Liver (tissue), 9 donors: Measurements from ENCODE around the gene PLEKHH2. TPM values are rescaled to one million over a fixed set of nuclear protein-coding genes. Genes with fewer than 3 reads are reported as not detected.

Experiments
- DNase-seq: peaks from one replicate; pipeline ENCODE4 v3.0.0-alpha.2; 2017; ENCODE audit warnings: low spot score
- H3K27ac ChIP-seq, 2 donors: one replicate each; pipeline ENCODE4 v1.7.0; 2013; ENCODE audit warnings: inconsistent platforms in 2 of 2, low read length in 2 of 2, control low read depth in 1 of 2, low read depth in 1 of 2, mild to moderate bottlenecking in 1 of 2
- H3K27me3 ChIP-seq, 4 donors: one replicate each; pipeline versions ENCODE4 v1.6.1 to v1.7.0; 2013; ENCODE audit warnings: low read length in 3 of 4, inconsistent platforms in 1 of 4, mild to moderate bottlenecking in 1 of 4, moderate library complexity in 1 of 4; ENCODE audit not compliant: control insufficient read depth in 4 of 4, insufficient read depth in 4 of 4
- H3K36me3 ChIP-seq, 4 donors: one replicate each; pipeline versions ENCODE4 v1.6.1 to v1.7.0; 2013; ENCODE audit warnings: low read length in 3 of 4, mild to moderate bottlenecking in 3 of 4, low read depth in 1 of 4, moderate library complexity in 1 of 4; ENCODE audit not compliant: control insufficient read depth in 4 of 4, insufficient read depth in 3 of 4
- H3K4me1 ChIP-seq, 4 donors: one replicate each; pipeline versions ENCODE4 v1.6.1 to v1.7.0; 2013; ENCODE audit warnings: low read length in 3 of 4, mild to moderate bottlenecking in 3 of 4, moderate library complexity in 1 of 4; ENCODE audit not compliant: control insufficient read depth in 4 of 4, insufficient read depth in 4 of 4
- H3K4me3 ChIP-seq, 3 donors: one replicate each; pipeline versions ENCODE4 v1.6.1 to v1.7.0; 2013; ENCODE audit warnings: low read length in 3 of 3, control low read depth in 1 of 3, low read depth in 1 of 3, mild to moderate bottlenecking in 1 of 3
- H3K9ac ChIP-seq, 2 donors: one replicate each; pipeline ENCODE4 v1.7.0; 2013; ENCODE audit warnings: low read length in 2 of 2, mild to moderate bottlenecking in 2 of 2, moderate library complexity in 2 of 2, control low read depth in 1 of 2, low read depth in 1 of 2
- H3K9me3 ChIP-seq, 4 donors: one replicate each; pipeline versions ENCODE4 v1.6.1 to v1.7.0; 2013; ENCODE audit warnings: low read length in 3 of 4; ENCODE audit not compliant: control insufficient read depth in 4 of 4
- EGR1 ChIP-seq, 2 donors: IDR thresholded peaks; 2 replicates each; pipeline ENCODE4 v1.6.1; 2016 to 2018; ENCODE audit warnings: antibody characterized with exemption in 2 of 2, low read depth in 2 of 2
- FOXA2 ChIP-seq: IDR thresholded peaks from 2 replicates; pipeline ENCODE4 v1.6.1; 2016; ENCODE audit warnings: antibody characterized with exemption
- GABPA ChIP-seq, 2 donors: IDR thresholded peaks in 1 of 2; conservative IDR thresholded peaks in 1 of 2; 2 replicates each; pipeline ENCODE4 v1.6.1; 2016; ENCODE audit warnings: antibody characterized with exemption in 2 of 2, mild to moderate bottlenecking in 1 of 2, moderate library complexity in 1 of 2
- HNF4A ChIP-seq, 2 donors: conservative IDR thresholded peaks; 2 replicates each; pipeline ENCODE4 v1.6.1; 2016; ENCODE audit warnings: antibody characterized with exemption in 2 of 2, mild to moderate bottlenecking in 2 of 2
- HNF4G ChIP-seq: IDR thresholded peaks from 2 replicates; pipeline ENCODE4 v1.6.1; 2016; ENCODE audit warnings: antibody characterized with exemption
- NR2F2 ChIP-seq: IDR thresholded peaks from 2 replicates; pipeline ENCODE4 v1.6.1; 2016; ENCODE audit warnings: antibody characterized with exemption
- RAD21 ChIP-seq, 2 donors: IDR thresholded peaks; 2 replicates each; pipeline ENCODE4 v1.6.1; 2016; ENCODE audit warnings: antibody characterized with exemption in 2 of 2, mild to moderate bottlenecking in 2 of 2
- RXRA ChIP-seq, 2 donors: IDR thresholded peaks; 2 replicates each; pipeline ENCODE4 v1.6.1; 2017 to 2018; ENCODE audit warnings: antibody characterized with exemption in 2 of 2, mild to moderate bottlenecking in 1 of 2
- SP1 ChIP-seq: IDR thresholded peaks from 2 replicates; pipeline ENCODE4 v1.6.1; 2018; ENCODE audit warnings: antibody characterized with exemption, mild to moderate bottlenecking
- TAF1 ChIP-seq: conservative IDR thresholded peaks from 2 replicates; pipeline ENCODE4 v1.6.1; 2016; ENCODE audit warnings: antibody characterized with exemption, mild to moderate bottlenecking
- YY1 ChIP-seq: IDR thresholded peaks from 2 replicates; pipeline ENCODE4 v1.6.1; 2016; ENCODE audit warnings: antibody characterized with exemption, mild to moderate bottlenecking
- WGBS: extraction: QIAGEN DNeasy Blood & Tissue Kit; methylation state at CpG from one replicate; pipeline ENCODE4 v1.1.7; 2013; 5-methylcytosine and 5-hydroxymethylcytosine counted together
- polyA plus RNA-seq, 2 donors: library from polyadenylated mRNA; stranded (reverse) in 1 of 2; unstranded in 1 of 2; fragments of 200-250 nt in 1 of 2; fragments of >200 nt in 1 of 2; fragmentation: Nextera tagmentation in 1 of 2; extraction: Ambion mirVana in 1 of 2; gene quantifications; one replicate each; pipeline versions ENCODE4 v1.2.1 to v1.2.3, GENCODE V29; 2013 to 2015
- total RNA-seq, 2 donors: library from RNA; depleted of rRNA; stranded (reverse); fragments of >200 nt; gene quantifications; one replicate each; pipeline ENCODE4 v1.2.3, GENCODE V29; 2014
- TF ChIP-seq, protein P1 (sequence below): fragments of 150-350 bp; IDR thresholded peaks from 2 replicates; pipeline ENCODE4 v1.5.1; 2017; ENCODE audit warnings: improper control_type of control experiment, low read depth, low read length; ENCODE audit not compliant: missing input control
- TF ChIP-seq, protein P2 (sequence below): IDR thresholded peaks from 2 replicates; pipeline ENCODE4 v1.6.1; 2016; ENCODE audit warnings: antibody characterized with exemption
- TF ChIP-seq, protein P3 (sequence below): IDR thresholded peaks from 2 replicates; pipeline ENCODE4 v1.6.1; 2016; ENCODE audit warnings: antibody characterized with exemption
- TF ChIP-seq, protein P4 (sequence below): IDR thresholded peaks from 2 replicates; pipeline ENCODE4 v1.6.1; 2016; ENCODE audit warnings: antibody characterized with exemption
- donor health status: healthy.
- donor health status: healthy.
- donor health status: healthy.
- donor health status: healthy.
- donor health status: healthy.

The PLEKHH2 gene
- total and polyA plus RNA-seq, 4 donors: 0.51 to 3.8 (median 1.0) TPM

DNA sequence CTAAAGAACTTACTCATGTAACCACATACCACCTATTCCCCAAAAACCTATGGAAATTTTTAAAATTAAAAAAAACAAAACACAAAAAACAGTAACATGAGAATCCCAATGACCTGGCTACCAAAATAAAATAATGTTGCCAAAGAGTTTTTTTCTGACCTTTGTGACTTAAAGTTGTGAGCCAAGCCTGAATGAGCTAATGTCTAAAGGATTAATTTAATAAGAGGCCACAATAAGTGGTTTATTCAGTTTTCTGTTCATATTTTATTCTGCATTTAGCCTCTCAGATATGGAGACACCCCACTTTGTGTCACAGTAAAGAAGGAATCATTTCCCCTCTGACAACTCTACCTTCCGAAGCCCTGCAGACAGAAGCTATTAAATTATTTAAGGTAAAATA is 94.2 kb downstream of the PLEKHH2 start:
- WGBS: 98% methylated on average over 1 of the region's 1 CpG
- DNase-seq: no peak
- H3K36me3 ChIP-seq: no peaks in the 10 kb centered on the region
- no peak overlapping the region for H3K9ac ChIP-seq
- peaks cover 0 to 4% (median 3%) of the 10 kb centered on the region in 4 donors for H3K4me1 ChIP-seq
- no peak overlapping the region for H3K27ac ChIP-seq
- H3K4me3 ChIP-seq: no peak overlapping the region
- H3K9me3 ChIP-seq: no peaks in the 10 kb centered on the region
- H3K27me3 ChIP-seq: no peaks in the 10 kb centered on the region
- TF ChIP-seq HNF4A (conservative IDR thresholded peaks at IDR 0.05) (peak in 1 of 2 donors; percentile 17), NR2F2 (no peak)

DNA sequence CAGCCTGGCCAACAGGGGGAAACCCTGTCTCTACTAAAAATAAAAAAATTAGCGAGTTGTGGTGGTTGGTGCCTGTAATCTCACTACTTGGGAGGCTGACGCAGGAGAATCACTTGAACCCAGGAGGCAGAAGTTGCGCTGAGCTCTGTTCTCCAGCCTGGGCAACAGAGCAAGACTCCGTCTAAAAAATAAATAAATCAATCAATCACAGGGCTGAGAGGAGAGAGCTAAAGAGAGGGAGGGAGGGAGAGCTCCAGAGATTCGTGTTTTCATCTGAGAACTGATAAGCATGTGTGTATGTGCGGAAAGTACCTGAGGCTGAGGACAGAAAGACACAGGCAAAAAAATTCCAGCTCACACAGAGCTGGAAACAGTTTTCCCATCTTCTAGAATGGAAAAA is 99.6 kb downstream of the PLEKHH2 start:
- Histone ChIP-seq H3K4me1 (no peaks in the 10 kb centered on the region), H3K27me3 (no peaks in the 10 kb centered on the region), H3K4me3 (no peak overlapping the region), H3K27ac (no peak overlapping the region), H3K36me3 (no peaks in the 10 kb centered on the region), H3K9me3 (no peaks in the 10 kb centered on the region), H3K9ac (no peak overlapping the region)
- DNase-seq: no peak
- 85% methylated on average over 6 of the region's 6 CpGs for WGBS
- TF ChIP-seq EGR1 (IDR thresholded peaks at IDR 0.05; ENCODE audit: low read depth in 2 of 2) (no peak), SP1 (no peak), RXRA (IDR thresholded peaks at IDR 0.05) (no peak), GABPA (IDR thresholded peaks at IDR 0.05 in 1 of 2, conservative IDR thresholded peaks at IDR 0.05 in 1 of 2) (no peak), NR2F2 (no peak), HNF4A (conservative IDR thresholded peaks at IDR 0.05) (no peak)
- TF ChIP-seq, protein P1, sequence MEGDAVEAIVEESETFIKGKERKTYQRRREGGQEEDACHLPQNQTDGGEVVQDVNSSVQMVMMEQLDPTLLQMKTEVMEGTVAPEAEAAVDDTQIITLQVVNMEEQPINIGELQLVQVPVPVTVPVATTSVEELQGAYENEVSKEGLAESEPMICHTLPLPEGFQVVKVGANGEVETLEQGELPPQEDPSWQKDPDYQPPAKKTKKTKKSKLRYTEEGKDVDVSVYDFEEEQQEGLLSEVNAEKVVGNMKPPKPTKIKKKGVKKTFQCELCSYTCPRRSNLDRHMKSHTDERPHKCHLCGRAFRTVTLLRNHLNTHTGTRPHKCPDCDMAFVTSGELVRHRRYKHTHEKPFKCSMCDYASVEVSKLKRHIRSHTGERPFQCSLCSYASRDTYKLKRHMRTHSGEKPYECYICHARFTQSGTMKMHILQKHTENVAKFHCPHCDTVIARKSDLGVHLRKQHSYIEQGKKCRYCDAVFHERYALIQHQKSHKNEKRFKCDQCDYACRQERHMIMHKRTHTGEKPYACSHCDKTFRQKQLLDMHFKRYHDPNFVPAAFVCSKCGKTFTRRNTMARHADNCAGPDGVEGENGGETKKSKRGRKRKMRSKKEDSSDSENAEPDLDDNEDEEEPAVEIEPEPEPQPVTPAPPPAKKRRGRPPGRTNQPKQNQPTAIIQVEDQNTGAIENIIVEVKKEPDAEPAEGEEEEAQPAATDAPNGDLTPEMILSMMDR: no peak
- TF ChIP-seq, protein P2, sequence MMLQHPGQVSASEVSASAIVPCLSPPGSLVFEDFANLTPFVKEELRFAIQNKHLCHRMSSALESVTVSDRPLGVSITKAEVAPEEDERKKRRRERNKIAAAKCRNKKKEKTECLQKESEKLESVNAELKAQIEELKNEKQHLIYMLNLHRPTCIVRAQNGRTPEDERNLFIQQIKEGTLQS: no peak

DNA sequence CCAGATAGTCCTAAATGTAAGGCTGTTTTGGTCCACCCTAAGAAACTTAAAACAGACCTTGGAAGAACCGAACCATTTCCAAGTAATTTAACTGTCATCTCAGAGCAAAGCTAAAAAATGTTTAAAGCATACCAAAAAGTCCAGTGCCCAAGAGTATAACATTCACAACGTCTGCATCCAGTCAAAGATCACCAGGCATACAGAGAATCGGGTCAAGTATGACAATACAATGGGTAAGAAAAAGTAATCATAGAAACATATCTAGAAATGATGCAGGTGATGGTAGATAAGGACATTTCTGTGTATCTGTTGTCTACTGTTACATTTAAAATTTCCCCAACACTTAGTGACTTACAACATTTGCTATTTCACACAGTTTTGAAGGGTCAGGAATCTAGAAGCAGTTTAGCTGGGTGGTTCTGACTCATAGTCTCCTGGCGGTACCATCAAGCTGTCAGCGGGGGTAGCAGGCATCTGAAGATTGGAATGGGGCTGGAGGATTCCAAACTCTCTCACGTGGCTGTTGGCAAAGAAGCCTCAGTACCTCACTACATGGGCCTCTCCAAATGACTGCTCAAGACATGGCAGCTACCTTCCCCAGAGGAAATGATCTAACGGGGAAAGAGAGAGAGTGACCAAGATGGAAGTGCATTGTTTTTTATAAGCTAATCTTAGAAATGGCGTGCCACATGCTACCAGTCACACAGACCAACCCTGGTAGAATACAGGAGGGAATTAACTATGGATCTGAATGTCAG is 100.2 kb downstream of the PLEKHH2 start:
- Histone ChIP-seq H3K27me3 (no peaks in the 10 kb centered on the region), H3K4me3 (no peak overlapping the region), H3K4me1 (no peaks in the 10 kb centered on the region), H3K27ac (no peak overlapping the region), H3K36me3 (no peaks in the 10 kb centered on the region), H3K9me3 (no peaks in the 10 kb centered on the region), H3K9ac (no peak overlapping the region)
- TF ChIP-seq NR2F2: no peak
- no peak for DNase-seq
- WGBS: 85% methylated on average over 8 of the region's 8 CpGs

DNA sequence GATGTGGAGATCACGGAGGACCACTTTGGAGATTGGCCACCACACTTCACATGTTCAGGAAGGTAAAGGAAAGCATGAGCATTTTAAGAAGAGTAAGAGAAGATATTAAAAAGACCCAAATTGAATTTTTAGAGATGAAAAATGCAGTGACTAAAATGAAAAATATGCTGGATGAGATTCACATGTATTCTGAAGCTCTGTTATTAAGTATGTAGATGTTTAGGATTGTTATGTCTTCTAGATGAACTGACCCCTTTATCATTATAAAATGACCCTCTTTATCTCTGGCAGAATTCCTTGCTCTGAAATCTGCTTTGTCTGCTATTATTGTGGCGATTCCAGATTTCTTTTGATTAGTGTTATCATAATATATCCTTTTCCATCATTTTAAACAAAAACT is 100.8 kb downstream of the PLEKHH2 start:
- WGBS: 86% methylated on average over 2 of the region's 2 CpGs
- H3K36me3 ChIP-seq: no peaks in the 10 kb centered on the region
- TF ChIP-seq, protein P2: no peak
- TF ChIP-seq RAD21 (IDR thresholded peaks at IDR 0.05): no peak
- TF ChIP-seq NR2F2: no peak
- TF ChIP-seq SP1: no peak
- no peak for TF ChIP-seq HNF4G
- no peak for TF ChIP-seq EGR1 (IDR thresholded peaks at IDR 0.05; ENCODE audit: low read depth in 2 of 2)
- TF ChIP-seq, protein P3, sequence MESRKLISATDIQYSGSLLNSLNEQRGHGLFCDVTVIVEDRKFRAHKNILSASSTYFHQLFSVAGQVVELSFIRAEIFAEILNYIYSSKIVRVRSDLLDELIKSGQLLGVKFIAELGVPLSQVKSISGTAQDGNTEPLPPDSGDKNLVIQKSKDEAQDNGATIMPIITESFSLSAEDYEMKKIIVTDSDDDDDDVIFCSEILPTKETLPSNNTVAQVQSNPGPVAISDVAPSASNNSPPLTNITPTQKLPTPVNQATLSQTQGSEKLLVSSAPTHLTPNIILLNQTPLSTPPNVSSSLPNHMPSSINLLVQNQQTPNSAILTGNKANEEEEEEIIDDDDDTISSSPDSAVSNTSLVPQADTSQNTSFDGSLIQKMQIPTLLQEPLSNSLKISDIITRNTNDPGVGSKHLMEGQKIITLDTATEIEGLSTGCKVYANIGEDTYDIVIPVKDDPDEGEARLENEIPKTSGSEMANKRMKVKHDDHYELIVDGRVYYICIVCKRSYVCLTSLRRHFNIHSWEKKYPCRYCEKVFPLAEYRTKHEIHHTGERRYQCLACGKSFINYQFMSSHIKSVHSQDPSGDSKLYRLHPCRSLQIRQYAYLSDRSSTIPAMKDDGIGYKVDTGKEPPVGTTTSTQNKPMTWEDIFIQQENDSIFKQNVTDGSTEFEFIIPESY: no peak
- TF ChIP-seq TAF1: no peak
- TF ChIP-seq FOXA2: no peak
- no peak for TF ChIP-seq RXRA (IDR thresholded peaks at IDR 0.05)
- TF ChIP-seq, protein P1: no peak
- TF ChIP-seq YY1: no peak
- TF ChIP-seq HNF4A (conservative IDR thresholded peaks at IDR 0.05): no peak
- TF ChIP-seq, protein P4, sequence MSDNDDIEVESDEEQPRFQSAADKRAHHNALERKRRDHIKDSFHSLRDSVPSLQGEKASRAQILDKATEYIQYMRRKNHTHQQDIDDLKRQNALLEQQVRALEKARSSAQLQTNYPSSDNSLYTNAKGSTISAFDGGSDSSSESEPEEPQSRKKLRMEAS: no peak

More for the DNA sequence above, 100.8 kb downstream of the PLEKHH2 start:
- Histone ChIP-seq H3K4me3 (no peak overlapping the region), H3K27ac (no peak overlapping the region), H3K27me3 (no peaks in the 10 kb centered on the region), H3K9me3 (no peaks in the 10 kb centered on the region), H3K9ac (no peak overlapping the region), H3K4me1 (no peaks in the 10 kb centered on the region)
- no peak for DNase-seq
